Chondrocyte (in vitro differentiated cells): ENCODE data around the gene CEBPB. TPM values are rescaled to one million over a fixed set of nuclear protein-coding genes. Genes with fewer than 3 reads are reported as not detected.

Experiments
- DNase-seq: peaks from one replicate; pipeline ENCODE4 v3.0.0; 2021; ENCODE audit warnings: mixed read lengths, low spot score
- H3K27ac Mint-ChIP-seq: one replicate; pipeline ENCODE4 v1.8.0; 2021; ENCODE audit warnings: mild to moderate bottlenecking, moderate library complexity, mixed read lengths; ENCODE audit not compliant: unreplicated experiment
- H3K27me3 Mint-ChIP-seq: 2 replicates; pipeline ENCODE4 v1.8.0; 2021; ENCODE audit warnings: low read depth, mixed read lengths
- H3K36me3 Mint-ChIP-seq: 2 replicates; pipeline ENCODE4 v1.8.0; 2021; ENCODE audit warnings: low read depth, mixed read lengths
- H3K4me1 Mint-ChIP-seq: 2 replicates; pipeline ENCODE4 v1.8.0; 2021; ENCODE audit warnings: low read depth, mild to moderate bottlenecking, mixed read lengths
- H3K4me3 Mint-ChIP-seq: one replicate; pipeline ENCODE4 v1.8.0; 2021; ENCODE audit warnings: mild to moderate bottlenecking, moderate library complexity, mixed read lengths; ENCODE audit not compliant: unreplicated experiment
- H3K9me3 Mint-ChIP-seq: 2 replicates; pipeline ENCODE4 v1.8.0; 2021; ENCODE audit warnings: low read depth, mixed read lengths
- total RNA-seq: library from RNA; stranded (reverse); gene quantifications from 3 replicates; pipeline ENCODE4 v1.2.1, GENCODE V29; 2021
- TF ChIP-seq, protein P1 (sequence below): fragments of 200-600 bp; sonication (generic); IDR thresholded peaks from 2 replicates; pipeline ENCODE4 v1.5.0; 2021; ENCODE audit warnings: antibody characterized with exemption, mild to moderate bottlenecking, moderate library complexity

The CEBPB gene
- total RNA-seq, 1 donor from 2014 or later: 81.4 TPM

DNA sequence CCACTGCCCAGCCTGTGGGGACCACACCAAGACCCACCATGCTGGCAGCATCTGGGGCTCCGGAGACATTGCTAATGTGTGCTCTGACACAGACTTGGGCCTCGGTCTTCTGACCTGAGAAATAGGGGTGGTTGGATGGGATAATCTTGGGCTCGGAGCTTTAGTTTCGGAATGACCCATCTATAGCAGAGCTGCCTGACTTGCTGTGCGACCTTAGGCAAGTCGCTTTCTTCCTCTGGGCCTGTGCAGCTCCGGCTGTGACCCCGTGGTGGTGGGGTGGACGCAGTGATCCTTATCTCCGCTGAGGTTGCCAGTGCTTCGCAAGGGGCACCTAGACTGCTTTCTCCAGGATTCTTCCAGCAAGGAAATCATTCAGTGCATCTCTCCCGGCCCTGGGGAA, 43.7 kb downstream of the CEBPB start:
- DNase-seq: no peak
- no peaks in the 10 kb centered on the region for H3K9me3 Mint-ChIP-seq
- H3K27ac Mint-ChIP-seq: no peak overlapping the region
- no peak overlapping the region for H3K4me3 Mint-ChIP-seq
- TF ChIP-seq, protein P1, sequence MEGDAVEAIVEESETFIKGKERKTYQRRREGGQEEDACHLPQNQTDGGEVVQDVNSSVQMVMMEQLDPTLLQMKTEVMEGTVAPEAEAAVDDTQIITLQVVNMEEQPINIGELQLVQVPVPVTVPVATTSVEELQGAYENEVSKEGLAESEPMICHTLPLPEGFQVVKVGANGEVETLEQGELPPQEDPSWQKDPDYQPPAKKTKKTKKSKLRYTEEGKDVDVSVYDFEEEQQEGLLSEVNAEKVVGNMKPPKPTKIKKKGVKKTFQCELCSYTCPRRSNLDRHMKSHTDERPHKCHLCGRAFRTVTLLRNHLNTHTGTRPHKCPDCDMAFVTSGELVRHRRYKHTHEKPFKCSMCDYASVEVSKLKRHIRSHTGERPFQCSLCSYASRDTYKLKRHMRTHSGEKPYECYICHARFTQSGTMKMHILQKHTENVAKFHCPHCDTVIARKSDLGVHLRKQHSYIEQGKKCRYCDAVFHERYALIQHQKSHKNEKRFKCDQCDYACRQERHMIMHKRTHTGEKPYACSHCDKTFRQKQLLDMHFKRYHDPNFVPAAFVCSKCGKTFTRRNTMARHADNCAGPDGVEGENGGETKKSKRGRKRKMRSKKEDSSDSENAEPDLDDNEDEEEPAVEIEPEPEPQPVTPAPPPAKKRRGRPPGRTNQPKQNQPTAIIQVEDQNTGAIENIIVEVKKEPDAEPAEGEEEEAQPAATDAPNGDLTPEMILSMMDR: no peak
- H3K36me3 Mint-ChIP-seq: no peaks in the 10 kb centered on the region
- H3K4me1 Mint-ChIP-seq: peaks cover 3% of the 10 kb centered on the region
- H3K27me3 Mint-ChIP-seq: peaks cover under 1% of the 10 kb centered on the region

DNA sequence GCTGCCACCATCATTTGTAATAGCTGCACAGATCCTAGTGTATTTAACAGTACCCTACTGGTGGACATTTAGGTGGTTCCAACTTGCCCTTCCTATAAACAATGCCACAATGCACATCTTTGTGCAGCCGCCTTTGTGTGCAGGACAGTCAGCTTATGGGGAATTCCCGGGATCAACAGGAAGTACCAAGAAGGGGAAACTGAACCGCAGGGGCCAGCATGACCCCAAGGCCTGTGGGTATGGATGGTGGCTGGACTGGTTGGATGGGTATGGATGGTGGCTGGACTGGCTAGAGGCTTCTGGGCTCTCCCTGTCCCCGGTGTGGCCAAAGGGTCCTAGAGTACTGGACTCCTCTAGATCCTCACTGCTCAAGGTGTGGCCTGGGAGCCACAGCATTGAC, 46.7 kb downstream of the CEBPB start:
- H3K27me3 Mint-ChIP-seq: peaks cover 3% of the 10 kb centered on the region
- TF ChIP-seq, protein P1: no peak
- no peaks in the 10 kb centered on the region for H3K9me3 Mint-ChIP-seq
- no peak for DNase-seq
- no peak overlapping the region for H3K27ac Mint-ChIP-seq
- H3K4me1 Mint-ChIP-seq: peaks cover 7% of the 10 kb centered on the region
- H3K4me3 Mint-ChIP-seq: no peak overlapping the region
- H3K36me3 Mint-ChIP-seq: no peaks in the 10 kb centered on the region

DNA sequence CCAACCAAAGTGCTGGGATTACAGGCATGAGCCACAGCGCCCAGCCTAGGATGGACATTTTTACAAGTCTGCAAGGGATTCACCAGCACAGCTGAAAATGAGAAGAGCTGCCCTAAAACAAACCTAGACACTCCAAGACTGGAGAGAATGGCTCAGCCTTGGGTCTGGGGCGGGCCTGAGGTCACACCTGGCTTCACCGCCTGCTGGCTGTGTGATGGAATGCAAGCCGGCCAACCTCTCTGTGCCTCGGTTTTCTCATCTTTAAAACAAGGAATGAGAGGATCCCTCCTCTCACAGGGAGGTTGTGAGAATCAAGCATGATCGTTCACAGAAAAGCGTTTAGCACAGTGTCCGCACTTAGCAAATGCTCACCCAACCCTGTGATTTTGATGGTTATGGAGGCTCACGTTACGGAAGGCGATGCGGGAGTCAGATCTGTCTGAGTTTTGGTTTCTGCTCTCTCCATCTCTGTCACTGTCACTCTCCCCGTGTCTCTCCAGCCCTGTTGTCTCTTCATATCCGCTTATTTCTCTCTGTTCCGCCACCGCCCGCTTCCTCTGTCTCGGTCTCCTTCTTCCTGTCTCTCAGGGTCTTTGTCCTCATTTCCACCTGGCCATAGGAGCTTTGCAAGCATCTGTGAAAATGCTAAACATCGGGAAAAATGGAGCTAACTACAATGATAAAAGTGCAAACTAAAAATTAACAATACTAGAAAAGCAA, 47.6 kb downstream of the CEBPB start:
- no peaks in the 10 kb centered on the region for H3K36me3 Mint-ChIP-seq
- H3K27ac Mint-ChIP-seq: no peak overlapping the region
- TF ChIP-seq, protein P1: no peak
- no peak overlapping the region for H3K4me3 Mint-ChIP-seq
- peaks cover 12% of the 10 kb centered on the region for H3K4me1 Mint-ChIP-seq
- no peak for DNase-seq
- H3K9me3 Mint-ChIP-seq: no peaks in the 10 kb centered on the region
- H3K27me3 Mint-ChIP-seq: peaks cover 3% of the 10 kb centered on the region

DNA sequence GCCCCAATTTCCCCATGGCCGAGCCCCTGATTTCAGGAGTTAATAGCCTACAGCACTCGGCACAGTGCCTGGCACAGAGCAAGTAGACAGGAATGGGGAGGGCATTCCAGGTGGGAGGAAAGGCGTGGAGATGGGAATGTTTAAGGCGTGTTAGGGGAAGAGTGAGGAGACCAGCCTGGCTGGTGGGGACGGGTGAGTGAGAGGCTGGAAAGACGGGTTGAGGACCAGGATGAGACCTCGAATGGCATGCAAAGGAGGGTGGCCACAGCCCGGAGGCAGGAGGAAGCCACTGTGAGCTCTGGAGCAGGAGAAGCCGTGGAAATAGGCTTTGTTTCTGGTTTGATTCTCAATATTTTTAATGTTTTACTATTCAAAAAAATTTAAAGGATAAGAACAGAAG, 49.5 kb downstream of the CEBPB start:
- TF ChIP-seq, protein P1: no peak
- peaks cover 3% of the 10 kb centered on the region for H3K27me3 Mint-ChIP-seq
- H3K4me1 Mint-ChIP-seq: peaks cover 13% of the 10 kb centered on the region
- H3K9me3 Mint-ChIP-seq: no peaks in the 10 kb centered on the region
- H3K27ac Mint-ChIP-seq: no peak overlapping the region
- no peaks in the 10 kb centered on the region for H3K36me3 Mint-ChIP-seq
- no peak for DNase-seq
- no peak overlapping the region for H3K4me3 Mint-ChIP-seq

DNA sequence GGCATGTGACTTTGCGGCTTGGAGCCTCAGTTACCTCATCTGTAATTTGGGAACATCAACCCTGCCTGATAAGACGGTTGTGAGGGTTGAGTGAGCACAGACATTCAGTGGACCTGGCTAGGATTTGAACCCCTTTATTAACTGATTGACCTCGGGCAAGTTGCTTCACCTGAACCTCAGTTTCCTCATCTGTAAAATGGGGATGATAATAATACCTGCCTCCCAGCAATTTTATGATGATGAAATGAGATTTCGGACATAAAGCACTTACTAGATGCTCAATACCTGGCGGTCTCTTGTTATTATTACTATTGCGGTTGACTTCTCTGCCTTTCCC, 51.5 kb downstream of the CEBPB start:
- Mint-ChIP-seq H3K27ac (no peak overlapping the region), H3K4me3 (no peak overlapping the region), H3K4me1 (peaks cover 17% of the 10 kb centered on the region), H3K27me3 (peaks cover 3% of the 10 kb centered on the region), H3K36me3 (no peaks in the 10 kb centered on the region), H3K9me3 (no peaks in the 10 kb centered on the region)
- no peak for DNase-seq
- TF ChIP-seq, protein P1: no peak

Other genes with a start within 250 kb of the CEBPB start
- 4.9 to 15.1 TPM (median 6.1 TPM) in 3 replicates for gene SNAI1, start 207.8 kb upstream of the CEBPB start, total RNA-seq
- 79.8 to 100 TPM (median 82.0 TPM) in 3 replicates for gene UBE2V1, start 77.7 kb upstream of the CEBPB start, total RNA-seq
- gene PEDS1, start 37.1 kb upstream of the CEBPB start, total RNA-seq: 36.8 to 42.3 TPM (median 41.4 TPM) in 3 replicates